ENCODE data around the gene FOXP2.
A peak's percentile ranks its signal among the peaks of the same experiment; 100 is the strongest.

The FOXP2 gene

GRCh38 chr7:114388021-114388420 is 26.6 kb upstream of the FOXP2 start:
- no peak for DNase-seq (ENCODE audit: low read depth)
- no peak overlapping the region for H3K4me3 ChIP-seq (ENCODE audit: low read length)
- TF ChIP-seq, protein P1, sequence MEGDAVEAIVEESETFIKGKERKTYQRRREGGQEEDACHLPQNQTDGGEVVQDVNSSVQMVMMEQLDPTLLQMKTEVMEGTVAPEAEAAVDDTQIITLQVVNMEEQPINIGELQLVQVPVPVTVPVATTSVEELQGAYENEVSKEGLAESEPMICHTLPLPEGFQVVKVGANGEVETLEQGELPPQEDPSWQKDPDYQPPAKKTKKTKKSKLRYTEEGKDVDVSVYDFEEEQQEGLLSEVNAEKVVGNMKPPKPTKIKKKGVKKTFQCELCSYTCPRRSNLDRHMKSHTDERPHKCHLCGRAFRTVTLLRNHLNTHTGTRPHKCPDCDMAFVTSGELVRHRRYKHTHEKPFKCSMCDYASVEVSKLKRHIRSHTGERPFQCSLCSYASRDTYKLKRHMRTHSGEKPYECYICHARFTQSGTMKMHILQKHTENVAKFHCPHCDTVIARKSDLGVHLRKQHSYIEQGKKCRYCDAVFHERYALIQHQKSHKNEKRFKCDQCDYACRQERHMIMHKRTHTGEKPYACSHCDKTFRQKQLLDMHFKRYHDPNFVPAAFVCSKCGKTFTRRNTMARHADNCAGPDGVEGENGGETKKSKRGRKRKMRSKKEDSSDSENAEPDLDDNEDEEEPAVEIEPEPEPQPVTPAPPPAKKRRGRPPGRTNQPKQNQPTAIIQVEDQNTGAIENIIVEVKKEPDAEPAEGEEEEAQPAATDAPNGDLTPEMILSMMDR (IDR thresholded peaks at IDR 0.05; ENCODE audit: insufficient read depth, low read depth, low read length, missing control alignments) = no peak

GRCh38 chr7:114392686-114393085 is 21.9 kb upstream of the FOXP2 start:
- no peak overlapping the region for H3K4me3 ChIP-seq (ENCODE audit: low read length)
- peak; percentile 24 for DNase-seq (ENCODE audit: low read depth)
- TF ChIP-seq, protein P1 (IDR thresholded peaks at IDR 0.05; ENCODE audit: insufficient read depth, low read depth, low read length, missing control alignments) = no peak

- no peak overlapping the region for H3K4me3 ChIP-seq (ENCODE audit: low read length)
- TF ChIP-seq, protein P1 (IDR thresholded peaks at IDR 0.05; ENCODE audit: insufficient read depth, low read depth, low read length, missing control alignments) = no peak
- no peak for DNase-seq (ENCODE audit: low read depth)
Measured at GRCh38 chr7:114402876-114403635, 11.6 kb upstream of the FOXP2 start.

DNA sequence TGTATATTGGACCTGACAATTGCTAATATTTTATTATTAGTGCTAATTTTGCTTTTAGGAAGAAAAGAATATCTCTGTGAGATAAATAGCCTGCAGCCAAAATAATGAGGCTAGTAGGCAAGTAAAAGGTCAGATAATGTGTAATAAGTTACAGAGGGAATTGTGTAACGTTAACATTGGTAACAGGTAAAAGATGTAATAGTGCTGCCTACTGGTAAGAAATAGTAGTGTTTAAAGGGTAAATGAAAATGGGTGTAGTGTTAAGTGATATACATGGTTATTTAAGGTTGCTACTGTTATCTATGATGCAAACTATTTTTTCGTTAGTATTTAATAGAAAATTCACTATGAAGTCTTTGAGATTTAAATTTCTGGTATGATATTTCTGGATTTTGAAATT is 9.2 kb upstream of the FOXP2 start:
- TF ChIP-seq, protein P1 (IDR thresholded peaks at IDR 0.05; ENCODE audit: insufficient read depth, low read depth, low read length, missing control alignments) = peak; percentile 45
- peak; percentile 55 for DNase-seq (ENCODE audit: low read depth)
- H3K4me3 ChIP-seq (ENCODE audit: low read length) = no peak overlapping the region

DNA sequence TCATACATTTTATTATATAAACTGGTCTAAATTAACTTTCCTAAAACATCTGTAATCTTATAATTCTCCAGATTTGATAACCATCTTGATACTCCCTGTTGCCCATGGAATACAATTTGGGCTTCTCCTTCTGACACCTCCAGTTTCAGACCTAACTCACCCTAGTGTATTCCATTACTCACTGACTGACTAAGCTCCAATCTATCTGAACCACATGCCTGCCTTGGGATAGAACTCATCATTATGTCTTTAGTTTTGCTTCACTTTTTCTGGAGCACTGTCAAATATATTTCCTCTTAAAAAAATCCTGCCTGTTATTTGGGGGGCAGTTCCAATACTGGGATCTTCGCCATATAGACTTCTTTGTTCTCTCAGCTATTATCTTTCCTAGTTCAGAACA is 4.9 kb upstream of the FOXP2 start:
- peak; percentile 63 for DNase-seq (ENCODE audit: low read depth)
- TF ChIP-seq, protein P1 (IDR thresholded peaks at IDR 0.05; ENCODE audit: insufficient read depth, low read depth, low read length, missing control alignments) = no peak
- no peak overlapping the region for H3K4me3 ChIP-seq (ENCODE audit: low read length)

DNA sequence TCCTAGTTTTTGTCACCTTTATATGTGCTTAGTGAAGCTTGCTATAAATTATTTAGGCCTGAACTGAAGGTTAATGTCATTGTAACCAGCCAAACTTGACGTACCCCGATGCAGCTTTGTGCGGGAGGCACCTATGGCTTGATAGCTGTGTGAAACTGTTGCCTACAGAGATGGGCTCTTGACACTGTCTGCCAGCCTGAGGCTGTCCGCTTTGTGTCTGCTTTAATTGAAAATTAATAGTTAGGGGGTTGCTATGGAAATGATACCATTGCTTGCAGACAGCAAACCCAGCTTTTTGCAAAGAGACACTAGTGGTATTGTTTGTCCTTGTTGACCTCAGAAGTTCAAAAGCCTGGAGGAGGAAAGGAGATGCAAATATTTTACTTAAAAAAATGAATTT is 2.1 kb upstream of the FOXP2 start:
- TF ChIP-seq, protein P1 (IDR thresholded peaks at IDR 0.05; ENCODE audit: insufficient read depth, low read depth, low read length, missing control alignments) = no peak
- no peak overlapping the region for H3K4me3 ChIP-seq (ENCODE audit: low read length)
- DNase-seq (ENCODE audit: low read depth) = no peak

- TF ChIP-seq, protein P1 (IDR thresholded peaks at IDR 0.05; ENCODE audit: insufficient read depth, low read depth, low read length, missing control alignments) = no peak
- peak; percentile 5 for DNase-seq (ENCODE audit: low read depth)
- H3K4me3 ChIP-seq (ENCODE audit: low read length) = no peak overlapping the region
Measured at GRCh38 chr7:114413761-114414155, 857 bp upstream of the FOXP2 start.
